Trophoblast cell (in vitro differentiated cells and primary cell): ENCODE results near the gene HERC5.

Source experiments
- DNase-seq, 2 donors: peaks; one replicate each; pipeline ENCODE4 v3.0.0-alpha.2; 2016
- H2AFZ ChIP-seq: 2 replicates; pipeline ENCODE4 v1.6.1; 2013; ENCODE audit warnings: low read length, moderate library complexity, mild to moderate bottlenecking; ENCODE audit not compliant: insufficient read depth, poor library complexity
- H2AK5ac ChIP-seq: 2 replicates; pipeline ENCODE4 v1.6.1; 2013; ENCODE audit warnings: mild to moderate bottlenecking, low read length
- H2BK120ac ChIP-seq: 2 replicates; pipeline ENCODE4 v1.6.1; 2013; ENCODE audit warnings: low read length, mild to moderate bottlenecking, moderate library complexity; ENCODE audit not compliant: insufficient read depth, poor library complexity
- H2BK12ac ChIP-seq: 2 replicates; pipeline ENCODE4 v1.6.1; 2013; ENCODE audit warnings: mild to moderate bottlenecking, low read length, moderate library complexity
- H2BK5ac ChIP-seq: 2 replicates; pipeline ENCODE4 v1.6.1; 2013; ENCODE audit warnings: low read length, low read depth, moderate library complexity, mild to moderate bottlenecking; ENCODE audit not compliant: poor library complexity
- H3K14ac ChIP-seq: 2 replicates; pipeline ENCODE4 v1.6.1; 2013; ENCODE audit warnings: mild to moderate bottlenecking, low read length
- H3K18ac ChIP-seq: 2 replicates; pipeline ENCODE4 v1.6.1; 2013; ENCODE audit warnings: mild to moderate bottlenecking, low read length
- H3K23ac ChIP-seq: 2 replicates; pipeline ENCODE4 v1.6.1; 2013; ENCODE audit warnings: low read length
- H3K27ac ChIP-seq: 2 replicates; pipeline ENCODE4 v1.5.1; 2013; ENCODE audit warnings: low read depth, mild to moderate bottlenecking, inconsistent platforms, low read length, moderate library complexity
- H3K27me3 ChIP-seq: 2 replicates; pipeline ENCODE4 v1.6.1; 2013; ENCODE audit warnings: inconsistent platforms, mild to moderate bottlenecking, low read length, moderate library complexity; ENCODE audit not compliant: insufficient read depth
- H3K36me3 ChIP-seq, 2 experiments: 1 replicate in 1 of 2; 2 replicates in 1 of 2; pipeline ENCODE4 v1.6.1; 2013; ENCODE audit warnings: low read length in 2 of 2, mild to moderate bottlenecking in 2 of 2, moderate library complexity in 1 of 2; ENCODE audit not compliant: insufficient read depth in 2 of 2, control insufficient read depth in 1 of 2
- H3K4ac ChIP-seq: 2 replicates; pipeline ENCODE4 v1.6.1; 2013; ENCODE audit warnings: low read depth, mild to moderate bottlenecking, low read length, moderate library complexity
- H3K4me1 ChIP-seq, 2 experiments: 1 replicate in 1 of 2; 2 replicates in 1 of 2; pipeline ENCODE4 v1.6.1; 2013; ENCODE audit warnings: low read length in 2 of 2, mild to moderate bottlenecking in 2 of 2, moderate library complexity in 1 of 2; ENCODE audit not compliant: insufficient read depth in 2 of 2, control insufficient read depth in 1 of 2
- H3K4me2 ChIP-seq: 2 replicates; pipeline ENCODE4 v1.6.1; 2013; ENCODE audit warnings: inconsistent platforms, mild to moderate bottlenecking, low read length, moderate library complexity
- H3K4me3 ChIP-seq: 2 replicates; pipeline ENCODE4 v1.5.1; 2013; ENCODE audit warnings: mild to moderate bottlenecking, low read depth, low read length, inconsistent platforms
- H3K79me1 ChIP-seq: one replicate; pipeline ENCODE4 v1.6.1; 2013; ENCODE audit warnings: low read length
- H3K79me2 ChIP-seq: 2 replicates; pipeline ENCODE4 v1.6.1; 2013; ENCODE audit warnings: low read length, mild to moderate bottlenecking; ENCODE audit not compliant: control insufficient read depth, insufficient read depth, poor library complexity
- H3K9ac ChIP-seq: 2 replicates; pipeline ENCODE4 v1.6.1; 2013; ENCODE audit warnings: mild to moderate bottlenecking, low read length
- H3K9me3 ChIP-seq: 2 replicates; pipeline ENCODE4 v1.6.1; 2013; ENCODE audit warnings: low read depth, mild to moderate bottlenecking, control low read depth, inconsistent platforms, low read length; ENCODE audit not compliant: insufficient read depth
- H4K12ac ChIP-seq: 2 replicates; pipeline ENCODE4 v1.6.1; 2013; ENCODE audit warnings: low read depth, mild to moderate bottlenecking, low read length, moderate library complexity
- H4K8ac ChIP-seq: 2 replicates; pipeline ENCODE4 v1.6.1; 2013; ENCODE audit warnings: low read depth, mild to moderate bottlenecking, low read length, moderate library complexity
- H4K91ac ChIP-seq: one replicate; pipeline ENCODE4 v1.6.1; 2013; ENCODE audit warnings: low read depth, mild to moderate bottlenecking, low read length, moderate library complexity
- WGBS: extraction: QIAGEN DNeasy Blood & Tissue Kit; methylation state at CpG from one replicate; pipeline ENCODE4 v1.1.7; 2013; ENCODE audit warnings: missing lambda C conversion rate; ENCODE audit not compliant: insufficient read length, insufficient coverage; ENCODE audit errors: extremely low coverage; 5-methylcytosine and 5-hydroxymethylcytosine counted together

HERC5 gene

DNA sequence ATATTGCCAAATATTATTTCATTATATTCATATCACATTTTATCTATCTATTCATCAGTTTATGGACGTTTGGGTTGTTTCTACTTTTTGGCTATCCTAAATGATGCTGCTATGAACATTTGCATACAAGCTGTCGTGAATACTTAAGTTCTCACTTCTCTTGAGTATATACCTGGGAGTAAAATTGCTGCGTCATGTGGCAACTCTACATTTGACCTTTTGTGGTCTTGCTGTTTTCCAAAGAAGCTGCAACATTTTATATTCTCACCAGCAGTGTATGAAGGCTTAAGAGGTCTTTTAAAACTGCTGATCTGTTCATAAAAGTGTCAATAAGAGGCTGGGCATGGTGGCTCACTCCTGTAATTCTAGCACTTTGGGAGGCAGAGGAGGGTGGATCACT, 60.9 kb downstream of the HERC5 start:
- no CpG with 5 or more reads among the region's 3 CpGs for WGBS
- no peaks in the 10 kb centered on the region for H3K79me2 ChIP-seq
- H3K4ac ChIP-seq: no peak overlapping the region
- H4K8ac ChIP-seq: no peak overlapping the region
- H3K4me1 ChIP-seq: peaks cover 0 to 2% of the 10 kb centered on the region in 2 experiments
- H3K27ac ChIP-seq: no peak overlapping the region
- no peak overlapping the region for H3K18ac ChIP-seq
- no peak overlapping the region for H3K9ac ChIP-seq
- no peak for DNase-seq
- no peaks in the 10 kb centered on the region for H3K9me3 ChIP-seq
- H2BK5ac ChIP-seq: no peak overlapping the region
- H3K36me3 ChIP-seq: peaks cover 0 to 4% of the 10 kb centered on the region in 2 experiments
- no peak overlapping the region for H3K14ac ChIP-seq
- no peak overlapping the region for H3K23ac ChIP-seq
- no peak overlapping the region for H2BK120ac ChIP-seq
- no peaks in the 10 kb centered on the region for H3K79me1 ChIP-seq
- H3K4me3 ChIP-seq: no peak overlapping the region
- no peak overlapping the region for H2AFZ ChIP-seq
- no peak overlapping the region for H4K91ac ChIP-seq
- H2AK5ac ChIP-seq: no peak overlapping the region
- H4K12ac ChIP-seq: no peak overlapping the region
- no peak overlapping the region for H2BK12ac ChIP-seq
- H3K4me2 ChIP-seq: no peak overlapping the region
- H3K27me3 ChIP-seq: no peaks in the 10 kb centered on the region

GRCh38 chr4:88518911-88519310, 62.0 kb downstream of the HERC5 start:
- H3K9me3 ChIP-seq: no peaks in the 10 kb centered on the region
- H3K79me1 ChIP-seq: peaks cover 6% of the 10 kb centered on the region
- H3K27me3 ChIP-seq: no peaks in the 10 kb centered on the region
- DNase-seq: no peak
- H3K23ac ChIP-seq: no peak overlapping the region
- no peak overlapping the region for H3K4me3 ChIP-seq
- H3K18ac ChIP-seq: no peak overlapping the region
- H3K79me2 ChIP-seq: peaks cover 6% of the 10 kb centered on the region
- no peak overlapping the region for H4K8ac ChIP-seq
- H4K12ac ChIP-seq: no peak overlapping the region
- H3K14ac ChIP-seq: no peak overlapping the region
- no peak overlapping the region for H3K4me2 ChIP-seq
- H3K4ac ChIP-seq: no peak overlapping the region
- H4K91ac ChIP-seq: no peak overlapping the region
- H3K36me3 ChIP-seq: peaks cover 0 to 4% of the 10 kb centered on the region in 2 experiments
- H2AFZ ChIP-seq: no peak overlapping the region
- peak overlapping the region; percentile 34 for H3K27ac ChIP-seq
- no peak overlapping the region for H2BK5ac ChIP-seq
- no peak overlapping the region for H3K9ac ChIP-seq
- no peak overlapping the region for H2AK5ac ChIP-seq
- no peak overlapping the region for H2BK12ac ChIP-seq
- no peak overlapping the region for H2BK120ac ChIP-seq
- no CpG with 5 or more reads among the region's 6 CpGs for WGBS
- peaks cover 0 to 2% of the 10 kb centered on the region in 2 experiments for H3K4me1 ChIP-seq

DNA sequence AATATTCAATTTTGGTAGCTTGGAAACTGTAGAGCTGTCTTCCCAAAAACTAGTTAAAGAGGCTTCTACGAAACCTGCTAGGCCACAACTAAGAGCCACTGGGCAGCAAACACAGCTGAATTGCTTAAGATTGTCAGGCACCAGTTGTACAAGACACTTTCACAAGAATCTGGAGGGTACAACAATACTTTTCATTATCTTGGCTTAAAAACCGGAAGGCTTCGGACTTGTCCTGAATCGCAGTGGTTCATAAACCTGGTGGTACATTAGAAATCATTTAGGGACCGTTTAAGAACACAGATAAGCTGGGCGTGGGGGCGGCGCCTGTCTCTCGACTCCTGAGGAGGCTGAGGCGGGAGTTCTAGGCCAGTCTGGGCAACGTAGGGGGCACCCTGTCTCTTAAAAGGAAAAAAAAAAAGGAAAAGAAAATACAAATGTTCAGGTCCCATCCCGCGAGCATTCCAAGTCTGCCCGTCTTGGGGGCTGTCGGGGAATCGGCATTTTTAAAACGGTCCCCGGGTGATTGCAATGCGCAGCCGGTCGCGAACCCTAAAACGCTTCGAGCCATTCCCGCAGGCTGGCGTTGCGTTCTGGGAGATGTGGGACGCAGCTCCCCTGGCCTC, 65.9 kb downstream of the HERC5 start:
- Histone ChIP-seq H2BK5ac (peak overlapping the region; percentile 41), H3K4ac (peak overlapping the region; percentile 88), H3K79me1 (peaks cover 6% of the 10 kb centered on the region), H4K8ac (peak overlapping the region; percentile 90), H3K79me2 (peaks cover 6% of the 10 kb centered on the region), H3K36me3 (peaks cover 0 to 4% of the 10 kb centered on the region in 2 experiments), H3K14ac (peak overlapping the region; percentile 91), H3K27me3 (no peaks in the 10 kb centered on the region), H4K91ac (peak overlapping the region; percentile 79), H3K9ac (peak overlapping the region; percentile 57), H2BK12ac (no peak overlapping the region), H3K27ac (peak overlapping the region; percentile 65), H3K4me3 (peak overlapping the region; percentile 81), H3K4me2 (peak overlapping the region; percentile 56), H3K9me3 (no peaks in the 10 kb centered on the region), H3K23ac (no peak overlapping the region), H2AFZ (peak overlapping the region; percentile 87), H3K4me1 (peaks cover 2 to 3% of the 10 kb centered on the region in 2 experiments), H2BK120ac (peak overlapping the region; percentile 67), H4K12ac (peak overlapping the region; percentile 89), H3K18ac (peak overlapping the region; percentile 86), H2AK5ac (peak overlapping the region; percentile 13)
- DNase-seq: peak; percentile 4 to 43
- no CpG with 5 or more reads among the region's 28 CpGs for WGBS

- Histone ChIP-seq H4K12ac (peak within 1 kb of the TSS; percentile 89), H2BK12ac (no peak within 1 kb of the TSS), H4K91ac (peak within 1 kb of the TSS; percentile 79), H3K4me3 (peak within 1 kb of the TSS; percentile 81), H3K23ac (no peak within 1 kb of the TSS), H3K9me3 (no peaks in the 10 kb centered on the region), H3K79me1 (peaks cover 6% of the 10 kb centered on the region), H2BK120ac (peak within 1 kb of the TSS; percentile 67), H3K4me2 (peak within 1 kb of the TSS; percentile 61), H2AFZ (peak within 1 kb of the TSS; percentile 87), H2BK5ac (peak within 1 kb of the TSS; percentile 41), H3K27me3 (no peaks in the 10 kb centered on the region), H3K14ac (peak within 1 kb of the TSS; percentile 91), H4K8ac (peak within 1 kb of the TSS; percentile 90), H3K36me3 (peaks cover 0 to 4% of the 10 kb centered on the region in 2 experiments), H3K9ac (peak within 1 kb of the TSS; percentile 57), H3K4me1 (peaks cover 2 to 3% of the 10 kb centered on the region in 2 experiments), H3K4ac (peak within 1 kb of the TSS; percentile 88), H2AK5ac (peak within 1 kb of the TSS; percentile 13), H3K79me2 (peaks cover 6% of the 10 kb centered on the region), H3K27ac (peak within 1 kb of the TSS; percentile 65), H3K18ac (peak within 1 kb of the TSS; percentile 86)
- WGBS: no CpG with 5 or more reads among the region's 68 CpGs
- peak; percentile 97 to 98 for DNase-seq
Measured at GRCh38 chr4:88523325-88524129, 66.6 kb downstream of the HERC5 start, which contains the start of gene PYURF. Gene PYURF, minus strand, starts transcription at chr4:88523776. Its CDS starts 76 bp downstream, at chr4:88523700.
